ENCODE measurements around the gene KAZN. TPM values are rescaled to one million over a fixed set of nuclear protein-coding genes. Genes with fewer than 3 reads are reported as not detected.

Gene KAZN
- total and polyA plus RNA-seq, 2 donors (not counting 1 experiment from before 2014, with no cell fraction given), result 3.4 to 5.0 TPM

- Histone ChIP-seq H3K79me2 (ENCODE audit: control insufficient read depth, insufficient read depth, low read length) (no peaks in the 10 kb centered on the region), H3K9ac (ENCODE audit: insufficient read depth, low read length) (no peak overlapping the region), H3K4me1 (ENCODE audit: control insufficient read depth, extremely low read depth, insufficient read depth, low read length) (no peaks in the 10 kb centered on the region), H2AFZ (ENCODE audit: low read length) (no peak overlapping the region), H3K4me3 (replicated peaks in 1 of 4; ENCODE audit: control extremely low read depth in 1 of 4, insufficient read depth in 1 of 4, low read depth in 3 of 4, low read length in 4 of 4) (no peak overlapping the region), H3K9me3 (ENCODE audit: control insufficient read depth, insufficient read depth, low read depth, low read length) (no peaks in the 10 kb centered on the region), H3K36me3 (ENCODE audit: control insufficient read depth, insufficient read depth, low read length) (peaks cover 2% of the 10 kb centered on the region), H3K27ac (ENCODE audit: insufficient read depth, low read length) (no peak overlapping the region), H3K27me3 (ENCODE audit: control insufficient read depth, insufficient read depth, low read length) (no peaks in the 10 kb centered on the region), H3K4me2 (ENCODE audit: extremely low read depth, insufficient read depth, low read length) (no peak overlapping the region), H4K20me1 (ENCODE audit: control insufficient read depth, extremely low read depth, insufficient read depth, low read length) (no peaks in the 10 kb centered on the region)
- no peak for DNase-seq (ENCODE audit: low read depth in 2 of 2)
- no peak for TF ChIP-seq EZH2 (IDR thresholded peaks at IDR 0.05; ENCODE audit: low read length, missing control alignments)
- no peak for TF ChIP-seq CTCF (conservative IDR thresholded peaks at IDR 0.05 in 1 of 2, IDR thresholded peaks at IDR 0.05 in 1 of 2; ENCODE audit: low read depth in 1 of 2, low read length in 2 of 2)
These were observed 450.6 kb downstream of the KAZN start for GRCh38 chr1:15049067-15049466.

- no peak for DNase-seq (ENCODE audit: low read depth in 2 of 2)
- Histone ChIP-seq H2AFZ (ENCODE audit: low read length) (no peak overlapping the region), H3K36me3 (ENCODE audit: control insufficient read depth, insufficient read depth, low read length) (peaks cover 3% of the 10 kb centered on the region), H3K4me2 (ENCODE audit: extremely low read depth, insufficient read depth, low read length) (no peak overlapping the region), H3K27ac (ENCODE audit: insufficient read depth, low read length) (no peak overlapping the region), H4K20me1 (ENCODE audit: control insufficient read depth, extremely low read depth, insufficient read depth, low read length) (no peaks in the 10 kb centered on the region), H3K9me3 (ENCODE audit: control insufficient read depth, insufficient read depth, low read depth, low read length) (no peaks in the 10 kb centered on the region), H3K27me3 (ENCODE audit: control insufficient read depth, insufficient read depth, low read length) (no peaks in the 10 kb centered on the region), H3K4me1 (ENCODE audit: control insufficient read depth, extremely low read depth, insufficient read depth, low read length) (peaks cover 5% of the 10 kb centered on the region), H3K79me2 (ENCODE audit: control insufficient read depth, insufficient read depth, low read length) (no peaks in the 10 kb centered on the region), H3K4me3 (replicated peaks in 1 of 4; ENCODE audit: control extremely low read depth in 1 of 4, insufficient read depth in 1 of 4, low read depth in 3 of 4, low read length in 4 of 4) (no peak overlapping the region), H3K9ac (ENCODE audit: insufficient read depth, low read length) (no peak overlapping the region)
- TF ChIP-seq CTCF (conservative IDR thresholded peaks at IDR 0.05 in 1 of 2, IDR thresholded peaks at IDR 0.05 in 1 of 2; ENCODE audit: low read depth in 1 of 2, low read length in 2 of 2), result no peak
These were observed 453.5 kb downstream of the KAZN start for GRCh38 chr1:15051882-15052528.

GRCh38 chr1:15053153-15053552, 454.7 kb downstream of the KAZN start:
- H3K4me3 ChIP-seq (replicated peaks in 1 of 4; ENCODE audit: control extremely low read depth in 1 of 4, insufficient read depth in 1 of 4, low read depth in 3 of 4, low read length in 4 of 4), result no peak overlapping the region
- H3K27me3 ChIP-seq (ENCODE audit: control insufficient read depth, insufficient read depth, low read length), result no peaks in the 10 kb centered on the region
- no peak overlapping the region for H3K27ac ChIP-seq (ENCODE audit: insufficient read depth, low read length)
- no peak overlapping the region for H3K9ac ChIP-seq (ENCODE audit: insufficient read depth, low read length)
- no peaks in the 10 kb centered on the region for H4K20me1 ChIP-seq (ENCODE audit: control insufficient read depth, extremely low read depth, insufficient read depth, low read length)
- no peak overlapping the region for H2AFZ ChIP-seq (ENCODE audit: low read length)
- TF ChIP-seq CTCF (conservative IDR thresholded peaks at IDR 0.05 in 1 of 2, IDR thresholded peaks at IDR 0.05 in 1 of 2; ENCODE audit: low read depth in 1 of 2, low read length in 2 of 2), result no peak
- no peak for TF ChIP-seq EZH2 (IDR thresholded peaks at IDR 0.05; ENCODE audit: low read length, missing control alignments)
- H3K4me1 ChIP-seq (ENCODE audit: control insufficient read depth, extremely low read depth, insufficient read depth, low read length), result peaks cover 6% of the 10 kb centered on the region
- H3K36me3 ChIP-seq (ENCODE audit: control insufficient read depth, insufficient read depth, low read length), result peaks cover 3% of the 10 kb centered on the region
- H3K4me2 ChIP-seq (ENCODE audit: extremely low read depth, insufficient read depth, low read length), result no peak overlapping the region
- H3K9me3 ChIP-seq (ENCODE audit: control insufficient read depth, insufficient read depth, low read depth, low read length), result no peaks in the 10 kb centered on the region
- no peaks in the 10 kb centered on the region for H3K79me2 ChIP-seq (ENCODE audit: control insufficient read depth, insufficient read depth, low read length)
- no peak for DNase-seq (ENCODE audit: low read depth in 2 of 2)

Measured in fibroblast of lung (primary cell).